Type B pancreatic cell (in vitro differentiated cells): ENCODE measurements around the gene TMEM132E. TPM values are rescaled to one million over a fixed set of nuclear protein-coding genes. Genes with fewer than 3 reads are reported as not detected.
"Not testable (repeated sequence)": the region's sequence is repeated elsewhere in the genome, so short reads cannot be mapped to it uniquely, and the experiment has no call there.

Experiments used
- DNase-seq: peaks from one replicate; pipeline ENCODE4 v3.0.0; 2021; ENCODE audit warnings: mixed read lengths; ENCODE audit not compliant: unreplicated experiment; ENCODE audit errors: extremely low spot score
- H3K27ac Mint-ChIP-seq: 2 replicates; pipeline ENCODE4 v1.8.0; 2021; ENCODE audit warnings: mild to moderate bottlenecking, mixed read lengths
- H3K27me3 Mint-ChIP-seq: 2 replicates; pipeline ENCODE4 v1.8.0; 2021; ENCODE audit warnings: mixed read lengths
- H3K36me3 Mint-ChIP-seq: 2 replicates; pipeline ENCODE4 v1.8.0; 2021; ENCODE audit warnings: mixed read lengths
- H3K4me1 Mint-ChIP-seq: one replicate; pipeline ENCODE4 v1.8.0; 2021; ENCODE audit warnings: mixed read lengths; ENCODE audit not compliant: unreplicated experiment
- H3K4me3 Mint-ChIP-seq: 2 replicates; pipeline ENCODE4 v1.8.0; 2021; ENCODE audit warnings: mild to moderate bottlenecking, mixed read lengths
- H3K9me3 Mint-ChIP-seq: 2 replicates; pipeline ENCODE4 v1.8.0; 2021; ENCODE audit warnings: mixed read lengths
- CTCF ChIP-seq: fragments of 200-600 bp; sonication (generic); conservative IDR thresholded peaks from 2 replicates; pipeline ENCODE4 v1.5.0; 2021; ENCODE audit warnings: antibody characterized with exemption, mild to moderate bottlenecking
- long read RNA-seq: library from polyadenylated mRNA; unstranded; transcript quantifications from one replicate; pipeline ENCODE4 v2.0.0, GENCODE V29; 2020
- total RNA-seq: library from RNA; stranded (reverse); gene quantifications from 2 replicates; pipeline ENCODE4 v1.2.1, GENCODE V29; 2021; ENCODE audit warnings: low replicate concordance

The TMEM132E gene
- total RNA-seq: 0.92 and 1.2 TPM in 2 replicates
- long read RNA-seq: 0 reads

- TF ChIP-seq CTCF: no peak
- no peak for DNase-seq
- peak within 1 kb of the TSS; percentile 26 for H3K27ac Mint-ChIP-seq
- H3K4me1 Mint-ChIP-seq: no peaks in the 10 kb centered on the region
- H3K9me3 Mint-ChIP-seq: peaks cover 5% of the 10 kb centered on the region
- H3K4me3 Mint-ChIP-seq: peak within 1 kb of the TSS; percentile 91
- H3K27me3 Mint-ChIP-seq: peaks cover 87% of the 10 kb centered on the region
- H3K36me3 Mint-ChIP-seq: no peaks in the 10 kb centered on the region
Observed at GRCh38 chr17:34579017-34579946, at the start of gene TMEM132E. TMEM132E (plus strand) TSS chr17:34579582; CDS start chr17:34581077, 1,495 bp downstream.

GRCh38 chr17:34530918-34531317, 48.5 kb upstream of the TMEM132E start:
- no peaks in the 10 kb centered on the region for H3K4me1 Mint-ChIP-seq
- H3K27me3 Mint-ChIP-seq: peaks cover 66% of the 10 kb centered on the region
- no peak overlapping the region for H3K27ac Mint-ChIP-seq

GRCh38 chr17:34532281-34533065, 46.9 kb upstream of the TMEM132E start:
- Mint-ChIP-seq H3K4me1 (no peaks in the 10 kb centered on the region), H3K27ac (no peak overlapping the region), H3K27me3 (peaks cover 74% of the 10 kb centered on the region), H3K36me3 (no peaks in the 10 kb centered on the region), H3K9me3 (no peaks in the 10 kb centered on the region), H3K4me3 (no peak overlapping the region)
- no peak for TF ChIP-seq CTCF
- DNase-seq: no peak

More at GRCh38 chr17:34530918-34531317, 48.5 kb upstream of the TMEM132E start:
- no peaks in the 10 kb centered on the region for H3K9me3 Mint-ChIP-seq
- no peak for TF ChIP-seq CTCF
- no peak overlapping the region for H3K4me3 Mint-ChIP-seq
- H3K36me3 Mint-ChIP-seq: no peaks in the 10 kb centered on the region
- DNase-seq: no peak

- H3K27ac Mint-ChIP-seq: no peak overlapping the region
- no peaks in the 10 kb centered on the region for H3K4me1 Mint-ChIP-seq
- H3K36me3 Mint-ChIP-seq: no peaks in the 10 kb centered on the region
- no peaks in the 10 kb centered on the region for H3K9me3 Mint-ChIP-seq
- H3K4me3 Mint-ChIP-seq: no peak overlapping the region
- peaks cover 69% of the 10 kb centered on the region for H3K27me3 Mint-ChIP-seq
- DNase-seq: no peak
- TF ChIP-seq CTCF: no peak
Observed at GRCh38 chr17:34533806-34534527, 45.4 kb upstream of the TMEM132E start.

- Mint-ChIP-seq H3K27me3 (peaks cover 75% of the 10 kb centered on the region), H3K27ac (no peak overlapping the region), H3K36me3 (no peaks in the 10 kb centered on the region), H3K4me3 (no peak overlapping the region), H3K9me3 (no peaks in the 10 kb centered on the region), H3K4me1 (no peaks in the 10 kb centered on the region)
- TF ChIP-seq CTCF: no peak
- no peak for DNase-seq
Observed at GRCh38 chr17:34537445-34537844, 41.9 kb upstream of the TMEM132E start.

GRCh38 chr17:34538582-34538981, 40.8 kb upstream of the TMEM132E start:
- H3K36me3 Mint-ChIP-seq, H3K4me3 Mint-ChIP-seq, DNase-seq, H3K4me1 Mint-ChIP-seq, H3K9me3 Mint-ChIP-seq, H3K27ac Mint-ChIP-seq: not testable (repeated sequence)
- peaks cover 79% of the 10 kb centered on the region for H3K27me3 Mint-ChIP-seq
